ENCODE data around the gene ZNF619.
A peak's percentile ranks its signal among the peaks of the same experiment; 100 is the strongest.
"Not testable (repeated sequence)": the region's sequence is repeated elsewhere in the genome, so short reads cannot be mapped to it uniquely, and the experiment has no call there.

ZNF619 gene

GRCh38 chr3:40476478-40477470, at the start of gene ZNF619:
Gene ZNF619, plus strand, starts transcription at chr3:40477122. Its CDS starts 858 bp downstream, at chr3:40477980.
- peak; percentile 78 for DNase-seq

GRCh38 chr3:40432793-40433192, 44.1 kb upstream of the ZNF619 start:
- DNase-seq = no peak

- no peak for DNase-seq
These were observed 39.0 kb upstream of the ZNF619 start for GRCh38 chr3:40437889-40438288.

GRCh38 chr3:40445062-40445461, 31.9 kb upstream of the ZNF619 start:
- DNase-seq = no peak

- no peak for DNase-seq
These were observed 31.0 kb upstream of the ZNF619 start for GRCh38 chr3:40445880-40446279.

GRCh38 chr3:40450438-40450837, 26.5 kb upstream of the ZNF619 start:
- no peak for DNase-seq

GRCh38 chr3:40451551-40451950, 25.4 kb upstream of the ZNF619 start:
- DNase-seq = no peak

- no peak for DNase-seq
These were observed 24.9 kb upstream of the ZNF619 start for GRCh38 chr3:40452057-40452456.

GRCh38 chr3:40452562-40452875, 24.4 kb upstream of the ZNF619 start:
- DNase-seq = no peak

GRCh38 chr3:40452876-40453730, 23.8 kb upstream of the ZNF619 start:
- DNase-seq = peak; percentile 100

GRCh38 chr3:40453933-40454332, 23.0 kb upstream of the ZNF619 start:
- DNase-seq = no peak

- no peak for DNase-seq
These were observed 21.6 kb upstream of the ZNF619 start for GRCh38 chr3:40455328-40455727.

- no peak for DNase-seq
These were observed 20.5 kb upstream of the ZNF619 start for GRCh38 chr3:40456279-40456939.

GRCh38 chr3:40456940-40457823, 19.7 kb upstream of the ZNF619 start, which contains the start of gene RPL14:
Gene RPL14, plus strand, starts transcription at chr3:40457339. Its CDS starts 133 bp downstream, at chr3:40457472.
- DNase-seq = peak; percentile 97

- no peak for DNase-seq
These were observed 18.4 kb upstream of the ZNF619 start for GRCh38 chr3:40458473-40458872.

- not testable (repeated sequence) for DNase-seq
These were observed 16.4 kb upstream of the ZNF619 start for GRCh38 chr3:40460481-40460880.

GRCh38 chr3:40461161-40461560, 15.8 kb upstream of the ZNF619 start:
- no peak for DNase-seq

GRCh38 chr3:40462838-40463237, 14.1 kb upstream of the ZNF619 start:
- not testable (repeated sequence) for DNase-seq

- DNase-seq = no peak
These were observed 13.3 kb upstream of the ZNF619 start for GRCh38 chr3:40463579-40463978.

- no peak for DNase-seq
These were observed 12.4 kb upstream of the ZNF619 start for GRCh38 chr3:40464339-40465110.

- DNase-seq = no peak
These were observed 11.9 kb upstream of the ZNF619 start for GRCh38 chr3:40465111-40465407.

Measured in NCI-H2029 (cell line).